DOHH2 (cell line): ENCODE results near the gene RASSF7.

Experiments
- H3F3A ChIP-seq: fragments of 200-600 bp; sonication (generic), shearing (Covaris generic); 2 replicates; pipeline ENCODE4 v1.6.0; 2016; ENCODE audit warnings: antibody characterized with exemption, mild to moderate bottlenecking; ENCODE audit not compliant: control insufficient read depth, insufficient read depth
- H3K27ac ChIP-seq: fragments of 200-600 bp; sonication (generic); 2 replicates; pipeline ENCODE4 v1.5.1; 2014; ENCODE audit warnings: low read depth, mild to moderate bottlenecking, low read length, moderate library complexity
- H3K27me3 ChIP-seq: fragments of 200-600 bp; sonication (generic); 2 replicates; pipeline ENCODE4 v1.6.1; 2014; ENCODE audit warnings: mild to moderate bottlenecking, low read length, mixed read lengths; ENCODE audit not compliant: control insufficient read depth
- H3K36me3 ChIP-seq: fragments of 200-600 bp; sonication (generic); 2 replicates; pipeline ENCODE4 v1.6.1; 2014; ENCODE audit warnings: mild to moderate bottlenecking, low read length, moderate library complexity, mixed read lengths; ENCODE audit not compliant: control insufficient read depth
- H3K4me1 ChIP-seq: fragments of 200-600 bp; sonication (generic); 2 replicates; pipeline ENCODE4 v1.6.1; 2014; ENCODE audit warnings: mild to moderate bottlenecking, low read length, mixed read lengths; ENCODE audit not compliant: control insufficient read depth
- H3K4me2 ChIP-seq: fragments of 200-600 bp; sonication (generic); 2 replicates; pipeline ENCODE4 v1.6.0; 2014; ENCODE audit warnings: mild to moderate bottlenecking, low read length, moderate library complexity
- H3K4me3 ChIP-seq: fragments of 200-600 bp; sonication (generic); 2 replicates; pipeline ENCODE4 v1.5.1; 2014; ENCODE audit warnings: mild to moderate bottlenecking, low read length, mixed read lengths
- H3K79me2 ChIP-seq: fragments of 200-600 bp; sonication (generic); 2 replicates; pipeline ENCODE4 v1.6.1; 2014; ENCODE audit warnings: mild to moderate bottlenecking, low read length, mixed read lengths; ENCODE audit not compliant: control insufficient read depth
- H3K9me2 ChIP-seq: fragments of 200-600 bp; sonication (generic); replicated peaks from 2 replicates; pipeline ENCODE4 v1.6.1; 2014; ENCODE audit warnings: mild to moderate bottlenecking, low read length, mixed read lengths; ENCODE audit not compliant: control insufficient read depth
- H3K9me3 ChIP-seq: fragments of 200-600 bp; sonication (generic); 2 replicates; pipeline ENCODE4 v1.6.1; 2014; ENCODE audit warnings: antibody characterized with exemption, low read length, mixed read lengths; ENCODE audit not compliant: control insufficient read depth, insufficient read depth
- H4K20me1 ChIP-seq: fragments of 200-600 bp; sonication (generic); 2 replicates; pipeline ENCODE4 v1.6.0; 2014; ENCODE audit warnings: low read depth, mild to moderate bottlenecking, antibody characterized with exemption, low read length, moderate library complexity; ENCODE audit not compliant: control insufficient read depth, insufficient read depth
- EZH2phosphoT487 ChIP-seq: fragments of 200-600 bp; sonication (generic); IDR thresholded peaks from 2 replicates; pipeline ENCODE4 v1.6.1; 2017; ENCODE audit warnings: borderline replicate concordance, mild to moderate bottlenecking, antibody characterized with exemption, low read length, moderate library complexity, mixed read lengths
- TF ChIP-seq, protein P1 (sequence below): fragments of 200-600 bp; sonication (generic); IDR thresholded peaks from one replicate; pipeline ENCODE4 v1.5.1; 2014; ENCODE audit warnings: antibody characterized with exemption, mild to moderate bottlenecking, low read depth, low read length; ENCODE audit not compliant: poor library complexity, severe bottlenecking

RASSF7 gene

DNA sequence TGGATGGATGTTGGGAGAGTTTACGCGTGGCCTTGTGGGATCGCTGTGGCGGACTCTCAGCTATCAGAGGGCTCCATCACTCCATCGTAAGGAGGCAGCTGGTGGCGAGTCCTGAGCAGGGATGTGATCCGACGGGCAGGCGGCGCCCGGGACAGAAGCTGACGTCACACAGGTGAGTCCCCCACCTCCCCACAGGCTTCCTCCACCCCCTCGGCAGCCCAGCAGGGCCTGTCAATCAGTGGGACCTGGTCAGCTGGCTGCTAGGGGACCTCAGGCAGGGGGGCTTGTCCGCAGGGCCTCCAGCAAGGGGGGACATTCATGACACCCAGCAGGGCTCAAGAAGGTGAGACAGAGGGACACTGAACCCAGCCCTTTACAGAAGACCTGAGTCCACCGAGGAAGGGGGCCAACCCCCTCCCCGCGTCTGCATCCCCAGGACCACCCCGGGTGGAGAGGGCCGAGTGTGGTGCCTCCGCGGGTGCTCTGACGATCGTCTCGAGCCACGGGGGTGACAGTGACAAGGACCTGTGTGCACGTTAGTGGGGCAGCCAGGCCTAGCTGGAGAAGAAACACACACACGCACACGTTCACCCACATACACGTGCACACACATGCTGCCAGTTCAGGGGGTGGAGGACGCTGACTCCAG lies 32.5 kb upstream of the RASSF7 start:
- peaks cover 19% of the 10 kb centered on the region for H3K36me3 ChIP-seq
- H3K4me3 ChIP-seq = no peak overlapping the region
- H3K27ac ChIP-seq = no peak overlapping the region
- no peaks in the 10 kb centered on the region for H3K9me3 ChIP-seq
- no peaks in the 10 kb centered on the region for H3K79me2 ChIP-seq
- no peaks in the 10 kb centered on the region; the same call in 1 of the 2 replicates for H3F3A ChIP-seq
- H3K4me2 ChIP-seq = no peak overlapping the region
- no peaks in the 10 kb centered on the region for H3K4me1 ChIP-seq
- no peak for TF ChIP-seq EZH2phosphoT487
- TF ChIP-seq, protein P1, sequence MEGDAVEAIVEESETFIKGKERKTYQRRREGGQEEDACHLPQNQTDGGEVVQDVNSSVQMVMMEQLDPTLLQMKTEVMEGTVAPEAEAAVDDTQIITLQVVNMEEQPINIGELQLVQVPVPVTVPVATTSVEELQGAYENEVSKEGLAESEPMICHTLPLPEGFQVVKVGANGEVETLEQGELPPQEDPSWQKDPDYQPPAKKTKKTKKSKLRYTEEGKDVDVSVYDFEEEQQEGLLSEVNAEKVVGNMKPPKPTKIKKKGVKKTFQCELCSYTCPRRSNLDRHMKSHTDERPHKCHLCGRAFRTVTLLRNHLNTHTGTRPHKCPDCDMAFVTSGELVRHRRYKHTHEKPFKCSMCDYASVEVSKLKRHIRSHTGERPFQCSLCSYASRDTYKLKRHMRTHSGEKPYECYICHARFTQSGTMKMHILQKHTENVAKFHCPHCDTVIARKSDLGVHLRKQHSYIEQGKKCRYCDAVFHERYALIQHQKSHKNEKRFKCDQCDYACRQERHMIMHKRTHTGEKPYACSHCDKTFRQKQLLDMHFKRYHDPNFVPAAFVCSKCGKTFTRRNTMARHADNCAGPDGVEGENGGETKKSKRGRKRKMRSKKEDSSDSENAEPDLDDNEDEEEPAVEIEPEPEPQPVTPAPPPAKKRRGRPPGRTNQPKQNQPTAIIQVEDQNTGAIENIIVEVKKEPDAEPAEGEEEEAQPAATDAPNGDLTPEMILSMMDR = no peak
- H4K20me1 ChIP-seq = no peaks in the 10 kb centered on the region
- no peaks in the 10 kb centered on the region for H3K27me3 ChIP-seq
- H3K9me2 ChIP-seq = no peaks in the 10 kb centered on the region

GRCh38 chr11:528815-529727 lies 31.7 kb upstream of the RASSF7 start:
- Histone ChIP-seq H3K79me2 (peaks cover 8% of the 10 kb centered on the region), H3K9me2 (no peaks in the 10 kb centered on the region), H3K27me3 (no peaks in the 10 kb centered on the region), H3K9me3 (no peaks in the 10 kb centered on the region), H3K4me3 (no peak overlapping the region), H4K20me1 (no peaks in the 10 kb centered on the region), H3F3A (no peaks in the 10 kb centered on the region), H3K36me3 (peaks cover 27% of the 10 kb centered on the region), H3K27ac (no peak overlapping the region), H3K4me1 (peaks cover 3% of the 10 kb centered on the region), H3K4me2 (no peak overlapping the region)
- TF ChIP-seq, protein P1 = no peak
- no peak for TF ChIP-seq EZH2phosphoT487

- Histone ChIP-seq H3K4me2 (no peak overlapping the region), H3K36me3 (peaks cover 29% of the 10 kb centered on the region), H4K20me1 (no peaks in the 10 kb centered on the region), H3K79me2 (peaks cover 16% of the 10 kb centered on the region), H3K4me1 (peaks cover 11% of the 10 kb centered on the region), H3F3A (no peaks in the 10 kb centered on the region), H3K9me3 (no peaks in the 10 kb centered on the region), H3K27me3 (no peaks in the 10 kb centered on the region), H3K4me3 (no peak overlapping the region), H3K27ac (no peak overlapping the region), H3K9me2 (no peaks in the 10 kb centered on the region)
- TF ChIP-seq, protein P1 = no peak
- TF ChIP-seq EZH2phosphoT487 = no peak
Observed at GRCh38 chr11:529728-530411, 30.9 kb upstream of the RASSF7 start.
